Caco-2 (cell line): ENCODE data around the gene CS. TPM values are rescaled to one million over a fixed set of nuclear protein-coding genes. Genes with fewer than 3 reads are reported as not detected.
A peak's percentile ranks its signal among the peaks of the same experiment; 100 is the strongest.

ENCODE experiments used
- BruUV-seq: library from RNA; stranded (reverse); fragments of 400-500 nt; replicated peaks from 2 replicates; lab custom pipeline; 2021; lab: Mats Ljungman, UMichigan
- CTCF ChIA-PET: fragments of 300-600 bp; sonication (Branson Sonifier 250); formaldehyde crosslinking; loops from one replicate; lab custom pipeline; 2022; ENCODE audit warnings: antibody characterized with exemption; lab: Charles Lee
- POLR2A ChIA-PET: fragments of 300-600 bp; sonication (Branson Sonifier 250); formaldehyde crosslinking; loops from one replicate; lab custom pipeline; 2022; ENCODE audit warnings: antibody characterized with exemption; lab: Charles Lee
- DNase-seq, 2 experiments: peaks; one replicate each; pipeline versions ENCODE4 v3.0.0 to v3.0.0-alpha.2; 2020 to 2022
- H3K27me3 ChIP-seq: replicated peaks from 2 replicates; pipeline ENCODE4 v1.6.0; 2011; ENCODE audit warnings: low read length; ENCODE audit not compliant: control insufficient read depth, insufficient read depth
- H3K36me3 ChIP-seq: 2 replicates; pipeline ENCODE4 v1.5.1; 2011; ENCODE audit warnings: low read length; ENCODE audit not compliant: control insufficient read depth, insufficient read depth
- H3K4me1 ChIP-seq: fragments of 250-450 bp; sonication (Bioruptor Pico); 2 replicates; pipeline ENCODE4 v1.5.1; 2020; ENCODE audit warnings: mild to moderate bottlenecking
- H3K4me3 ChIP-seq: 2 replicates; pipeline ENCODE4 v1.5.1; 2011; ENCODE audit warnings: low read depth, mild to moderate bottlenecking, control low read depth, low read length
- H3K9me3 ChIP-seq: fragments of 250-450 bp; sonication (Bioruptor Pico); 2 replicates; pipeline ENCODE4 v1.5.1; 2020; ENCODE audit warnings: mild to moderate bottlenecking, moderate library complexity
- H3K27ac Mint-ChIP-seq: one replicate; pipeline ENCODE4 v1.8.0; 2022; ENCODE audit warnings: mixed read lengths; ENCODE audit not compliant: unreplicated experiment
- H3K27me3 Mint-ChIP-seq: one replicate; pipeline ENCODE4 v1.8.0; 2022; ENCODE audit warnings: mixed read lengths; ENCODE audit not compliant: insufficient read depth, unreplicated experiment
- H3K36me3 Mint-ChIP-seq: one replicate; pipeline ENCODE4 v1.8.0; 2022; ENCODE audit warnings: mild to moderate bottlenecking, mixed read lengths; ENCODE audit not compliant: insufficient read depth, unreplicated experiment
- H3K4me1 Mint-ChIP-seq: one replicate; pipeline ENCODE4 v1.8.0; 2022; ENCODE audit warnings: low read depth, mixed read lengths; ENCODE audit not compliant: unreplicated experiment
- H3K4me3 Mint-ChIP-seq: one replicate; pipeline ENCODE4 v1.8.0; 2022; ENCODE audit warnings: mild to moderate bottlenecking, moderate library complexity, mixed read lengths; ENCODE audit not compliant: unreplicated experiment
- H3K9me3 Mint-ChIP-seq: one replicate; pipeline ENCODE4 v1.8.0; 2022; ENCODE audit warnings: mixed read lengths; ENCODE audit not compliant: unreplicated experiment
- intact Hi-C: fragments of 100-400 bp; cut with micrococcal nuclease; formaldehyde crosslinking; loops from one replicate; pipeline ENCODE4 v1.10.0; 2022; ENCODE audit not compliant: unreplicated experiment
- total RNA-seq: library from RNA; stranded (reverse); gene quantifications from 2 replicates; pipeline ENCODE4 v1.2.3, GENCODE V29; 2022
- TF ChIP-seq, protein P1 (sequence below), 2 experiments: fragments of 200-600 bp in 1 of 2; IDR thresholded peaks; 1 replicate in 1 of 2; 2 replicates in 1 of 2; pipeline versions ENCODE4 v1.5.1 to v1.8.0; 2011 to 2022; ENCODE audit warnings: antibody characterized with exemption in 1 of 2, control low read depth in 1 of 2, inconsistent platforms in 1 of 2, low read depth in 1 of 2, low read length in 1 of 2, mild to moderate bottlenecking in 1 of 2, moderate library complexity in 1 of 2; ENCODE audit not compliant: insufficient read depth in 1 of 2, severe bottlenecking in 1 of 2, unreplicated experiment in 1 of 2

The CS gene
- total RNA-seq, 1 experiment from 2014 or later = 241 TPM

DNA sequence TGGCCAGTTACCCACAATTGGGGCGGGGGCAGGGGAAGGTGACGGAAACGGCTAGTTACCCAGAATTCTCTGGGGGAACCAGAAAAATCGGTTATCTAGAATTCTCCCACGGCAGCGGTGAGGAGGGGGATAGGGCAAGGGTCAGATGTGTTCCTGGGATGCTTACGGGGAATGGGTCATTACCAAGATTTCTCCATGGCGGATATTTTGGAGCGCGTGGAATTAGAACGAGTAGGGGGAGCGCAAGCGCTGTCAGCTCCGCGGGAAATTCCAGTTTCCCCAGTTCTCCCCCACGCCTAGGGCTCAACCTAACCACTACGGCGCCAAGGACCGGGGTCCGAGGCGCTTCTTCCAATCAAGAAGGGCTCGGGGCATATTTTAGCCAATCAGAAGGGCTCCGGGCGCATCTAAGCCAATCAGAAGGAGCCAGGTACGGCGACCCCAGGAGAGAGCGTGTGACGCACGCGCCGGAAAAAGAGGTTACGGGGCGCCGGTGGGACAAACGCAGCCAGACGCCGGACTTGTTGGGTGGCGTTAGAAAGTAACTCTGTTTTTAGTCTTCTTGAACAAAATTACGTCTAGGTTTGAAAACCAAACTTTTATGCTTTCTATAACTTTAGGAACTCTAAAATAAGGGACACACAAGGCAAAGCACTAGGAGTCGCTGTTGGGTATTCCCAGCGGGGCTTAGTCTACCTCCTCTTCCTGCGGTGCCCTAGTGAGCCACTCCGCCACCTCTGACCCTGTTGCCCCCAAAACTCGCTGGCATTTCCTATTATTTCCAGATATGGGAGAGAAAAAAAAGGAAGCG, 33.8 kb upstream of the CS start, which contains the start of gene PAN2:
TSS of gene PAN2 (minus strand) at position 322 of the 811 bp plus-strand sequence. CDS start 906 bp downstream, outside the sequence.
- H3K27me3 ChIP-seq = no peaks in the 10 kb centered on the region
- CTCF ChIA-PET = interaction anchor here (0.8 to 1.2 kb wide), 3 partner anchors 18 to 130 kb away, joined by 4 to 6 read pairs (median 5); partner anchors contain the start of genes CNPY2 and STAT2
- peaks cover 17% of the 10 kb centered on the region for H3K4me1 ChIP-seq
- H3K4me3 Mint-ChIP-seq = peak within 1 kb of the TSS; percentile 98
- POLR2A ChIA-PET = interaction anchor here (0.8 to 1.3 kb wide), 3 partner anchors 26 to 130 kb away, joined by 3 to 9 read pairs (median 3); partner anchors contain the start of genes STAT2 and TIMELESS
- H3K27ac Mint-ChIP-seq = peak within 1 kb of the TSS; percentile 99
- peak within 1 kb of the TSS; percentile 63 for H3K4me3 ChIP-seq
- DNase-seq = peak; percentile 94 to 97
- no TSS peak for BruUV-seq
- H3K36me3 Mint-ChIP-seq = peaks cover 13% of the 10 kb centered on the region
- H3K27me3 Mint-ChIP-seq = no peaks in the 10 kb centered on the region
- intact Hi-C loops = loop anchor here (1.0 to 5.0 kb wide), 5 partner anchors 18 to 134 kb away; partner anchors contain the start of genes SPRYD4, STAT2 and TIMELESS
- H3K4me1 Mint-ChIP-seq = peaks cover 8% of the 10 kb centered on the region
- TF ChIP-seq, protein P1, sequence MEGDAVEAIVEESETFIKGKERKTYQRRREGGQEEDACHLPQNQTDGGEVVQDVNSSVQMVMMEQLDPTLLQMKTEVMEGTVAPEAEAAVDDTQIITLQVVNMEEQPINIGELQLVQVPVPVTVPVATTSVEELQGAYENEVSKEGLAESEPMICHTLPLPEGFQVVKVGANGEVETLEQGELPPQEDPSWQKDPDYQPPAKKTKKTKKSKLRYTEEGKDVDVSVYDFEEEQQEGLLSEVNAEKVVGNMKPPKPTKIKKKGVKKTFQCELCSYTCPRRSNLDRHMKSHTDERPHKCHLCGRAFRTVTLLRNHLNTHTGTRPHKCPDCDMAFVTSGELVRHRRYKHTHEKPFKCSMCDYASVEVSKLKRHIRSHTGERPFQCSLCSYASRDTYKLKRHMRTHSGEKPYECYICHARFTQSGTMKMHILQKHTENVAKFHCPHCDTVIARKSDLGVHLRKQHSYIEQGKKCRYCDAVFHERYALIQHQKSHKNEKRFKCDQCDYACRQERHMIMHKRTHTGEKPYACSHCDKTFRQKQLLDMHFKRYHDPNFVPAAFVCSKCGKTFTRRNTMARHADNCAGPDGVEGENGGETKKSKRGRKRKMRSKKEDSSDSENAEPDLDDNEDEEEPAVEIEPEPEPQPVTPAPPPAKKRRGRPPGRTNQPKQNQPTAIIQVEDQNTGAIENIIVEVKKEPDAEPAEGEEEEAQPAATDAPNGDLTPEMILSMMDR (IDR thresholded peaks at IDR 0.05; ENCODE audit: insufficient read depth in 1 of 2, low read depth in 1 of 2, low read length in 1 of 2, severe bottlenecking in 1 of 2, unreplicated experiment in 1 of 2) = peak; percentile 65 to 77
- H3K9me3 Mint-ChIP-seq = no peaks in the 10 kb centered on the region
- no peaks in the 10 kb centered on the region for H3K36me3 ChIP-seq
- H3K9me3 ChIP-seq = no peaks in the 10 kb centered on the region

DNA sequence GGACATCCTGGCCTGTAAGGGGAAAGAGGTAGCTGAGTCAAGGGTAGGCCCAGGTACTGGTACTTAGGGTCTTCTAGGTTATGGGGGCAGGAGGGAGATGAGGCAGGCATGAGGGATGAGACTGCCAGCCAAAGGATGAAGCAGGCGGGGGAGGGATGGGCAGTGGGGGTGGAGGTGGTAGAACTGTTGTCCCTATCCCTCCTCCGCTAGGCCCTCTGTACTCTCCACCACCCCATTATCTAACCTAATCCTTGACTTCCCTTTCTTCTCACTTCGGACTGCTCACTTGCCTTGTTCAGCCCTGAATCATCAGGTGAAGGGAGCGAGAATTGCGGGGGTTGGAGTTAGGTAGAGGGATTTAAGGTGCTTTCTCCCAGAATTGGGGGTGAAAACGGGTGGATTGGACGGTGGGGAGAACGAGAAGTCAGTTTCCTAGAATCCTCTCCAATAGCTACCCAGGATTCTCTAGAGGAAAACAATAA, 33.1 kb upstream of the CS start:
- ChIA-PET POLR2A (interaction anchor here (0.5 to 1.3 kb wide), 4 partner anchors 20 to 131 kb away, joined by 3 to 9 read pairs (median 3); partner anchors contain the start of genes STAT2 and TIMELESS), CTCF (interaction anchor here (0.5 to 1.2 kb wide), 4 partner anchors 17 to 165 kb away, joined by 3 to 6 read pairs (median 4); partner anchors contain the start of genes CNPY2 and STAT2)
- DNase-seq = no peak
- H3K36me3 Mint-ChIP-seq = peaks cover 13% of the 10 kb centered on the region
- Histone ChIP-seq H3K9me3 (no peaks in the 10 kb centered on the region), H3K27me3 (no peaks in the 10 kb centered on the region), H3K36me3 (no peaks in the 10 kb centered on the region), H3K4me1 (peaks cover 23% of the 10 kb centered on the region), H3K4me3 (peak overlapping the region; percentile 63)
- intact Hi-C loops = loop anchor here (1.0 to 5.0 kb wide), 2 partner anchors 17 to 114 kb away; partner anchors contain the start of gene TIMELESS
- no peaks in the 10 kb centered on the region for H3K27me3 Mint-ChIP-seq
- H3K9me3 Mint-ChIP-seq = no peaks in the 10 kb centered on the region
- TSS peak; percentile 76 for BruUV-seq
- H3K4me1 Mint-ChIP-seq = peaks cover 8% of the 10 kb centered on the region
- H3K4me3 Mint-ChIP-seq = peak overlapping the region; percentile 98
- H3K27ac Mint-ChIP-seq = peak overlapping the region; percentile 99
- TF ChIP-seq, protein P1 (IDR thresholded peaks at IDR 0.05; ENCODE audit: insufficient read depth in 1 of 2, low read depth in 1 of 2, low read length in 1 of 2, severe bottlenecking in 1 of 2, unreplicated experiment in 1 of 2) = no peak
